Stimulated activated CD8-positive, alpha-beta memory T cell treated with anti-CD3 and anti-CD28 coated beads, Interleukin-2, amount 100 ng/mL, for 1 hour (primary cell): ENCODE measurements around the gene CLDN7.
A peak's percentile ranks its signal among the peaks of the same experiment; 100 is the strongest.

Experiments used
- DNase-seq, 2 donors: peaks; one replicate each; pipeline ENCODE4 v3.0.0-alpha.2; 2020; ENCODE audit warnings: low read depth in 2 of 2

Gene CLDN7

DNA sequence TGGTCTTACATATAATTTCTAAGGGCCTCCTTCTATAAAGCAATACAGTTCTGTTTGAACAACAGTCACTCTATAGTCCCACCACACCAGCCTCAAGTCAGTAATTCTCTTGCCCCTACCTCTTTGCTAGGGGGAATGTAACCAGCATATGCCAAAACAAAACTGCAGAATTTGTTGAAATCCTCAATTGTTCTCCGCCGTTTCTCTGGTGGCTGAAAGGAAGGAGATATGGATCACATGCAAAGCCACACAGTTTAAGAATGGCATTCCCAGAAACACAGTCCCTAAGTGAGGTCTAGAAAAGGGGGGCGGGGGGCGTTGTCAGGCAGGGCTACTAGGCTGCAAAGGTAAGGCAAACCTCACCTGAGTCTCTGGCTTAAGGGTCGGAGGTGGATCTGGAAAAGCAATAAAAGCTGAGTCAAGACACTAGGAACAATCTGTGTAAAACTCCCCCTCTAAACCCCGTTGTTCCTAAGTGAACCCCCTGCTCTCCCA is 25.0 kb downstream of the CLDN7 start:
- no peak for DNase-seq

- DNase-seq: no peak
Observed at GRCh38 chr17:7236808-7237207, 25.5 kb downstream of the CLDN7 start.

DNA sequence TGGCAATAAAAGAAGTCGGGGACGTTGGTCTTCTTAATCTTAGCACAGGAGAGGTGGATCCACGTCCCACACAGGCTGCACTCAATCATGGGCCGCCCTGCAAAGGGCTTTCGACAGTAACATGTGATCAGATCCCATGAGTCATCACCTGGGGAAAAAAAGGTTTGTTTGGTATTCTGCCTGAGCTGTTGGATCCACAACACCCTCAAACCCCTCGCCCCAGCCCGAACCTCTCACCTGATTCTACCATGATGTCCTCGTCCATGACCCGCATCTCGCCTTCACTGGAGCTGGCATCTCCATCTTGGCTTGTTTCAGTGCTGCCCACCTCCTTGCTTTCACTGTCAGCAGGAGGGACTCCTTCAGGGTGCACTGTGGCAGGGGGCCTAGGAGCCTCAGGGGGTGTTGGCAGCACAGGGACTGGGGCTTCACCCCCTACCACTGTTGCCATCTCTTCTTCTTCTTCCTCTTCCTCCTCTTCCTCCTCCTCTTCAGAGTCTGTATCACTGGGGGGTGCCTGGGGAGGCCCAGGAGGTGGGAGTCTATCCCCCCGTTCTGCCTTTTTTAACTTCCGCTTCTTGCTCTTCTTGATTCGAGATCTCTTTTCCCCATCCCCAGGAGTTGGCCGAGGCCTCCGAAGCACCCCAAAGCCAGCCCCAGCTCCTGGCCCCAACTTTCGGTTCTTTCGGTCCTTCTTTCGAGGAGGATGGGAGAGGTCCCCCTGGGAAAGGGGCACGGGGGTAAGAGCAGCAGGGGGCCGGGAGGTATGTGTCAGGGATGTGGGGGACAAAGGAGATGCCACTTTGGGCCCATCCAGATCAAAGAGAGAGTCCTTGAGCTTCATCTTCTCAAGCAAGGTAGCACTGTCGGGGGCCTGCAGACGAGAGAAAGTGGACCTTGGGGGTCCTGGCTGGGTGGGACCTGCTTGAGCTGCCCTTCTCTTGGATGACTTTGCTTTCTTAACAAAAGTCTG is 26.3 kb downstream of the CLDN7 start:
- DNase-seq: no peak

DNA sequence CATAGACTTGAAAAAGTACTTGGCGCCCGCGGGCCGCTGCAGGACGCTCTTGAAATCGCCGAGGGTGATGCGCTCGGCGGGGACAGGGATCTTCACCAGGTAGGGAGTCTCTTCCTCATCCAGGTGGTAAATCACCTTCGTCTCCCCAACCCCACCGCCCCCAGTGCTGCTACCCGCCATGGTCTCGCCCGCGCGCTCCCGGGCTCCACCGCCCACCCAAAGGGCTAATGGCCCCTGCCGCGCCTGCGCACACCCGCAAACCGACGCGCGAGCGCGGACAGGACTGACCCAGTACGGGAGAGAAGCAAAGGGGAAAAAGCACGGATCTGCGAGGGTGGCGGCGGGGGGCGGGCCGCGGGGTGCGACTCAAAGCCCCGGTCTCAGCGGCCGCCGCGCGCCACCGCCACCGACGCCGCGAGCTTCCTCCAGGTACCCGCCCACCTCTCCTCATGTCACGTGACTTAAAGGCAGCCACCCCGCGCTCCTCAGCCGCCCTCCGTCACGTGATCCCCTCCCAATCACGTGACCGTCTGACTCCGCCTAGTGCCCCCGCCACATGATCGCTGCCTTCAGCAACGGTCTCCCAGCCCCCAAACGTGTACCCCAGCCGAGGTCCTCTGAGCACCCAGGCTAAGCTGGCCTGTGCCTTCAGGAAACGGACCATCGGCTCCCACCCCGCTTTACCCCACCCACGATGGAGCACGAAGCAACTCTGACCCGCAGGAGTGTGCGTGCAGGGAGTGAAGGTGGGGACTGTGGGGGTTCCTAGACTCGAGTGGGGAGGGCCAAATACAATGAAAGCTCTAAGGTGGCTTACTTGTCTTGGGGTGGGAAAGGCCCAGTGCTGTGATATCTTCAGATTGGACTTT is 28.0 kb downstream of the CLDN7 start, which contains the start of gene DVL2:
DVL2 (minus strand) TSS at position 435 of the 869 bp plus-strand sequence; CDS start at position 180, 255 bp downstream.
- peak; percentile 87 to 90 for DNase-seq

- DNase-seq: no peak
Observed at GRCh38 chr17:7233701-7234082, 28.6 kb downstream of the CLDN7 start.

DNA sequence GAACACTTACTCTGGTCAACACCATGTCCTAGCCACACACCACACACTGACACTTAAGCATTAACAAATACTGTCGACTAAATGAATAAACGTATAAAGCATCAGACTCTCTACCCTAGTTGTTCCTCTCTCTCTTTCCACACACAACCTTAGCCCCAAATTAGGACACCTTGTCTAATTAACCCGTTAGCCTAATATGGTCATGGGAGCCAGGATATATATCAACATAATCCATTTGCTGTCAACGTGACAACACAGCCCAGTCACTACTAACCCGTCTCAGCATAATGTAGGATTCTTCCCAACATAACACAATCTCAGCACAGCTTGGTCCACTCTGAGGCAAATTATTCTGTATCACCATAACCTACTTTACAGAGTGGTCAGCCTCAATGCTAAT is 30.2 kb downstream of the CLDN7 start:
- DNase-seq: no peak

- DNase-seq: no peak
Observed at GRCh38 chr17:7229504-7229903, 32.8 kb downstream of the CLDN7 start.

- DNase-seq: no peak
Observed at GRCh38 chr17:7228920-7229319, 33.4 kb downstream of the CLDN7 start.

GRCh38 chr17:7226721-7227710 is 35.3 kb downstream of the CLDN7 start:
- DNase-seq: no peak

GRCh38 chr17:7225711-7226331 is 36.5 kb downstream of the CLDN7 start:
- DNase-seq: no peak

- no peak for DNase-seq
Observed at GRCh38 chr17:7224661-7225111, 37.6 kb downstream of the CLDN7 start.

GRCh38 chr17:7224110-7224509 is 38.2 kb downstream of the CLDN7 start:
- no peak for DNase-seq

- DNase-seq: no peak
Observed at GRCh38 chr17:7223375-7223774, 38.9 kb downstream of the CLDN7 start.

DNA sequence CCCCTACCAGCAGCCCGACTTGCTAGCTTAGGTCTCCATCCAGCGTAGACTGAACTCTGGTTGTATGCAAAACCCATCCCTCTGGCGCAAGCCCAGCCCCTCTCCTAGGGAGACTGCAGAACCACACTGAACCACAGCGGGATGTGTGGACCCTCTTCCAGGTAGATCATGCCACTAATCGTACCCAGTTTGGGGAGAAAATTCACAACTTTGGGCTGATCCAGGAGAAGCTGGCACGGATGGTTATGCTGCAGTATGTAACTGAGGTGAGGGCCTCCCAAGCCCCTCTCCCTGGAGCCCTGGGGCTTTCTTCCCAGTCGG is 39.3 kb downstream of the CLDN7 start:
- no peak for DNase-seq

- no peak for DNase-seq
Observed at GRCh38 chr17:7222093-7222971, 39.9 kb downstream of the CLDN7 start.

- no peak for DNase-seq
Observed at GRCh38 chr17:7221278-7222092, 40.8 kb downstream of the CLDN7 start.

DNA sequence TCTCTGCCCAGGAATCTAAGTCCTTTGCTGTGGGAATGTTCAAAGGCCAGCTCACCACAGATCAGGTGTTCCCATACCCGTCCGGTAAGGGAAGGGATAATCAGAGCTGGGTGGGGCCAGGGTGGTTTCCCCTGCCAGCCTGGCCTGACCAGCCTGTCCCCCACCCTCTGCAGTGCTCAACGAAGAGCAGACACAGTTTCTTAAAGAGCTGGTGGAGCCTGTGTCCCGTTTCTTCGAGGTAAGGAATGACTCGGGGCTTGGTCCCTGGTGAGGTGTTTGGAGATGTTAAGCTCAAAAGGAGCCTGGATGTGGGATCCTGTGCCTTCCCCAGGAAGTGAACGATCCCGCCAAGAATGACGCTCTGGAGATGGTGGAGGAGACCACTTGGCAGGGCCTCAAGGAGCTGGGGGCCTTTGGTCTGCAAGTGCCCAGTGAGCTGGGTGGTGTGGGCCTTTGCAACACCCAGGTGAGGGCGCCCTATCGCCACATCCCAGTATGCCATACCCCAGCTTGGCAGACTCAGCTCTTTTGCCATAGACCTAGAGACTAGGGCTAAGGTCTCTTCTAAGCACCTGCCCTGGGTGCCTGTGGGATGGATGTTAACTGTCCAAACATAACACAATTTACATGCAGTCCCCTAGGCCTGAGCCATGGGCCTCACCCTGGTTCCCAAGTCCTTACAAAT is 41.5 kb downstream of the CLDN7 start:
- peak in 1 of 2 donors; percentile 43 for DNase-seq
